Neural progenitor cell (in vitro differentiated cells): ENCODE results near the gene EXOSC1. TPM values are rescaled to one million over a fixed set of nuclear protein-coding genes. Genes with fewer than 3 reads are reported as not detected.

Experiments
- DNase-seq: peaks from one replicate; pipeline ENCODE4 v3.0.0-alpha.2; 2016; ENCODE audit warnings: low spot score
- H2AFZ ChIP-seq: fragments of 200-600 bp; sonication (generic); replicated peaks from 2 replicates; pipeline ENCODE4 v1.6.1; 2016; ENCODE audit warnings: antibody characterized with exemption
- H3F3A ChIP-seq: fragments of 200-600 bp; sonication (generic); 2 replicates; pipeline ENCODE4 v1.6.1; 2016; ENCODE audit warnings: antibody characterized with exemption, low read depth
- H3K27ac ChIP-seq: fragments of 200-600 bp; sonication (generic); 2 replicates; pipeline ENCODE4 v1.5.1; 2016; ENCODE audit warnings: mild to moderate bottlenecking
- H3K27me3 ChIP-seq: fragments of 200-600 bp; sonication (generic); 2 replicates; pipeline ENCODE4 v1.6.1; 2016; ENCODE audit warnings: mild to moderate bottlenecking, moderate library complexity
- H3K36me3 ChIP-seq: fragments of 200-600 bp; sonication (generic); 2 replicates; pipeline ENCODE4 v1.5.1; 2016
- H3K4me1 ChIP-seq: fragments of 200-600 bp; sonication (generic); 2 replicates; pipeline ENCODE4 v1.6.1; 2016; ENCODE audit warnings: mixed run types
- H3K4me2 ChIP-seq: fragments of 200-600 bp; sonication (generic); 2 replicates; pipeline ENCODE4 v1.6.1; 2016
- H3K4me3 ChIP-seq: fragments of 200-600 bp; sonication (generic); 2 replicates; pipeline ENCODE4 v1.5.1; 2016
- H3K79me2 ChIP-seq: fragments of 200-600 bp; sonication (generic); 2 replicates; pipeline ENCODE4 v1.6.1; 2016; ENCODE audit warnings: low read depth
- H3K9ac ChIP-seq: fragments of 200-600 bp; sonication (generic); 2 replicates; pipeline ENCODE4 v1.6.1; 2016
- H3K9me3 ChIP-seq: fragments of 200-600 bp; sonication (generic); 2 replicates; pipeline ENCODE4 v1.5.1; 2016; ENCODE audit warnings: low read depth
- H4K20me1 ChIP-seq: fragments of 200-600 bp; sonication (generic); 2 replicates; pipeline ENCODE4 v1.6.1; 2016; ENCODE audit warnings: low read depth
- H3K27ac Mint-ChIP-seq: 3 replicates; pipeline ENCODE4 v1.8.0; 2021; ENCODE audit warnings: mixed read lengths
- H3K27me3 Mint-ChIP-seq: 2 replicates; pipeline ENCODE4 v1.8.0; 2022; ENCODE audit warnings: low read depth, mild to moderate bottlenecking, inconsistent platforms, moderate library complexity, mixed read lengths; ENCODE audit not compliant: insufficient read depth
- H3K36me3 Mint-ChIP-seq: 3 replicates; pipeline ENCODE4 v1.8.0; 2021; ENCODE audit warnings: mixed read lengths
- H3K4me1 Mint-ChIP-seq: 3 replicates; pipeline ENCODE4 v1.8.0; 2021; ENCODE audit warnings: mixed read lengths
- H3K4me3 Mint-ChIP-seq: 3 replicates; pipeline ENCODE4 v1.8.0; 2021; ENCODE audit warnings: mild to moderate bottlenecking, moderate library complexity, mixed read lengths
- H3K9me3 Mint-ChIP-seq: 3 replicates; pipeline ENCODE4 v1.8.0; 2020; ENCODE audit warnings: mixed read lengths
- CTCF ChIP-seq: fragments of 200-600 bp; sonication (generic); IDR thresholded peaks from 2 replicates; pipeline ENCODE4 v1.5.1; 2017; ENCODE audit warnings: antibody characterized with exemption, mild to moderate bottlenecking
- EZH2 ChIP-seq: fragments of 200-600 bp; sonication (generic); IDR thresholded peaks from 2 replicates; pipeline ENCODE4 v1.6.1; 2017; ENCODE audit warnings: antibody characterized with exemption, mild to moderate bottlenecking, moderate library complexity
- EZH2phosphoT487 ChIP-seq: fragments of 200-600 bp; sonication (generic); IDR thresholded peaks from 2 replicates; pipeline ENCODE4 v1.6.1; 2017; ENCODE audit warnings: antibody characterized with exemption
- total RNA-seq: library from RNA; depleted of rRNA; stranded (reverse); fragments of >200 nt; gene quantifications from 2 replicates; pipeline ENCODE4 v1.2.3, GENCODE V29; 2015; ENCODE audit warnings: low replicate concordance

The EXOSC1 gene
- total RNA-seq, 1 donor from 2014 or later, result 72.6 TPM

GRCh38 chr10:97459933-97460332 is 14.1 kb upstream of the EXOSC1 start:
- H3K4me3 ChIP-seq, result no peak overlapping the region
- H3K4me1 Mint-ChIP-seq, result no peaks in the 10 kb centered on the region
- H3K36me3 ChIP-seq, result peaks cover 7% of the 10 kb centered on the region
- no peak overlapping the region for H3K27ac ChIP-seq
- no peaks in the 10 kb centered on the region for H3K9me3 Mint-ChIP-seq
- H3F3A ChIP-seq, result peaks cover 30% of the 10 kb centered on the region
- H3K4me1 ChIP-seq, result no peaks in the 10 kb centered on the region
- H3K79me2 ChIP-seq, result no peaks in the 10 kb centered on the region
- TF ChIP-seq EZH2 (no peak), EZH2phosphoT487 (no peak), CTCF (no peak)
- no peak overlapping the region for H3K9ac ChIP-seq
- no peak overlapping the region for H3K4me2 ChIP-seq
- H4K20me1 ChIP-seq, result peaks cover 7% of the 10 kb centered on the region
- H3K27me3 Mint-ChIP-seq, result peaks cover 5% of the 10 kb centered on the region
- no peak for DNase-seq
- no peak overlapping the region for H2AFZ ChIP-seq
- H3K36me3 Mint-ChIP-seq, result peaks cover 33% of the 10 kb centered on the region
- peak overlapping the region; percentile 40 for H3K27ac Mint-ChIP-seq
- peak overlapping the region; percentile 5 for H3K4me3 Mint-ChIP-seq
- H3K9me3 ChIP-seq, result no peaks in the 10 kb centered on the region
- H3K27me3 ChIP-seq, result no peaks in the 10 kb centered on the region

- Histone ChIP-seq H3K9me3 (no peaks in the 10 kb centered on the region), H3F3A (peaks cover 26% of the 10 kb centered on the region), H3K27ac (no peak overlapping the region), H3K27me3 (no peaks in the 10 kb centered on the region), H3K9ac (no peak overlapping the region), H2AFZ (no peak overlapping the region), H4K20me1 (peaks cover 11% of the 10 kb centered on the region), H3K4me2 (no peak overlapping the region), H3K4me3 (no peak overlapping the region), H3K36me3 (peaks cover 7% of the 10 kb centered on the region), H3K4me1 (no peaks in the 10 kb centered on the region), H3K79me2 (no peaks in the 10 kb centered on the region)
- H3K36me3 Mint-ChIP-seq, result peaks cover 37% of the 10 kb centered on the region
- peaks cover 5% of the 10 kb centered on the region for H3K27me3 Mint-ChIP-seq
- H3K4me3 Mint-ChIP-seq, result no peak overlapping the region
- H3K9me3 Mint-ChIP-seq, result no peaks in the 10 kb centered on the region
- TF ChIP-seq CTCF (no peak), EZH2 (no peak), EZH2phosphoT487 (no peak)
- peak overlapping the region; percentile 40 for H3K27ac Mint-ChIP-seq
- DNase-seq, result no peak
- no peaks in the 10 kb centered on the region for H3K4me1 Mint-ChIP-seq
Measured at GRCh38 chr10:97459111-97459510, 13.3 kb upstream of the EXOSC1 start.

- no peaks in the 10 kb centered on the region for H3K4me1 Mint-ChIP-seq
- TF ChIP-seq EZH2phosphoT487 (no peak), CTCF (no peak), EZH2 (no peak)
- no peak for DNase-seq
- Histone ChIP-seq H3K9ac (no peak overlapping the region), H3K4me2 (no peak overlapping the region), H3K4me1 (no peaks in the 10 kb centered on the region), H3F3A (peaks cover 9% of the 10 kb centered on the region), H3K27ac (no peak overlapping the region), H3K27me3 (no peaks in the 10 kb centered on the region), H3K9me3 (no peaks in the 10 kb centered on the region), H4K20me1 (peaks cover 17% of the 10 kb centered on the region), H3K36me3 (no peaks in the 10 kb centered on the region), H3K79me2 (no peaks in the 10 kb centered on the region), H3K4me3 (no peak overlapping the region), H2AFZ (no peak overlapping the region)
- H3K27me3 Mint-ChIP-seq, result peaks cover 5% of the 10 kb centered on the region
- no peak overlapping the region for H3K4me3 Mint-ChIP-seq
- no peaks in the 10 kb centered on the region for H3K9me3 Mint-ChIP-seq
- peaks cover 45% of the 10 kb centered on the region for H3K36me3 Mint-ChIP-seq
- H3K27ac Mint-ChIP-seq, result no peak overlapping the region
Measured at GRCh38 chr10:97456686-97457065, 10.9 kb upstream of the EXOSC1 start.
